Measurements from ENCODE around the gene KRT84.
A peak's percentile ranks its signal among the peaks of the same experiment; 100 is the strongest.

KRT84 gene

DNA sequence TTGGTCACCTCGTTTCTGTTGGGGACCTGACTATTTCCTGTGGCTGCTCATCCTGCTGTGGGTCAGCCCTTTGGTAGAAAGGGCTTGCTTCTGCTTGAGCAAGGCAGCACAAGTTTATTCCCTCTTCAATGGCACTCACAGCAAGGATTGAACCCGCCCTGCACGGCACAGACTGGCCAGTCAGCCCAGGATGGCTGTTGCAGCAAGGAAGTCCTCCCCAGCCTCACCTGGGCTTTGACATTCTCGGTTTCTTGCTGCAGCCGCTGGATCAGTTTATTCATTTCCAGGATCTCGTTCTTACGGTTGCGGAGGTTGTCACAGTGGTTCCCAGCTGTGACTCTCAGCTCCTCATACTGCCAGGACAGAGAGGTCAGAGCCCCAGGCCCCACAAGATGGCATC is 11.2 kb upstream of the KRT84 start:
- H3K4me3 ChIP-seq (replicated peaks; ENCODE audit: low read depth, low read length), result no peak overlapping the region
- no peak for DNase-seq (ENCODE audit: extremely low read depth, insufficient read length)
- TF ChIP-seq, protein P1, sequence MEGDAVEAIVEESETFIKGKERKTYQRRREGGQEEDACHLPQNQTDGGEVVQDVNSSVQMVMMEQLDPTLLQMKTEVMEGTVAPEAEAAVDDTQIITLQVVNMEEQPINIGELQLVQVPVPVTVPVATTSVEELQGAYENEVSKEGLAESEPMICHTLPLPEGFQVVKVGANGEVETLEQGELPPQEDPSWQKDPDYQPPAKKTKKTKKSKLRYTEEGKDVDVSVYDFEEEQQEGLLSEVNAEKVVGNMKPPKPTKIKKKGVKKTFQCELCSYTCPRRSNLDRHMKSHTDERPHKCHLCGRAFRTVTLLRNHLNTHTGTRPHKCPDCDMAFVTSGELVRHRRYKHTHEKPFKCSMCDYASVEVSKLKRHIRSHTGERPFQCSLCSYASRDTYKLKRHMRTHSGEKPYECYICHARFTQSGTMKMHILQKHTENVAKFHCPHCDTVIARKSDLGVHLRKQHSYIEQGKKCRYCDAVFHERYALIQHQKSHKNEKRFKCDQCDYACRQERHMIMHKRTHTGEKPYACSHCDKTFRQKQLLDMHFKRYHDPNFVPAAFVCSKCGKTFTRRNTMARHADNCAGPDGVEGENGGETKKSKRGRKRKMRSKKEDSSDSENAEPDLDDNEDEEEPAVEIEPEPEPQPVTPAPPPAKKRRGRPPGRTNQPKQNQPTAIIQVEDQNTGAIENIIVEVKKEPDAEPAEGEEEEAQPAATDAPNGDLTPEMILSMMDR (IDR thresholded peaks at IDR 0.05; ENCODE audit: insufficient read depth, low read length, poor library complexity, severe bottlenecking), result no peak
- no peaks in the 10 kb centered on the region for H3K36me3 ChIP-seq (ENCODE audit: control insufficient read depth, insufficient read depth, low read length)
- H3K27me3 ChIP-seq (replicated peaks; ENCODE audit: control insufficient read depth, insufficient read depth, low read length), result peaks cover 2% of the 10 kb centered on the region

DNA sequence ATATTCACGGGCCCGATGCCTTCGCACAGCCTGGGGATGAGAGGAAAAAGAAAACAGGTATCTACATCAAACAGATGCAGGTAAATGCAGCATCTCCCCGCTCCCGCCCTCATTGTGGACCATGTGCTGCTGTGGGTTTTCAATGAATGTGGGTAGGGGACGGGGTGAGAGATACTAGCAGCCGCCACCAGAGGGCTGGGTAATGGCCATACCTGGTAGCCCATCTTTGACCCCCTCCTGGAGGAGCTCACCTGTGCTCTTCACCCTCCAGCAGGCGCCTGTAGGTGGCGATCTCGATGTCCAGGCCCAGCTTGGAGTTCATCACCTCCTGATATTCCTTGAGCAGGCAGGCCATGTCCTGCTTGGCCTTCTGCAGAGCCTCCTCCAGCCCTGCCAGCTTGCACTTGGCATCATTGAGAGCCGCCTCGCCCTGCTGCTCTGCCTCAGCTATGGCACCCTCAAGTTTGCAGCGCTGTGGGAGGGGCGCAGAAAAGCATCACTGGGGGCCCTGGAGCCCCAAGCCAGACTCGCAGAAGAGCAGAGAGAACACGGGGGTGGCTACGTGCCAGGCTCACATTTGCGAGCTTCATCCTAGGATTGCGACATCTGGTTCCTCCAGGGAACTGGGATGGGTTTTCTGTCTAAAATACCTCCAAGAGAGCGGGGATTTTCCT is 10.4 kb upstream of the KRT84 start:
- H3K36me3 ChIP-seq (ENCODE audit: control insufficient read depth, insufficient read depth, low read length), result no peaks in the 10 kb centered on the region
- H3K27me3 ChIP-seq (replicated peaks; ENCODE audit: control insufficient read depth, insufficient read depth, low read length), result peaks cover 2% of the 10 kb centered on the region
- TF ChIP-seq, protein P1 (IDR thresholded peaks at IDR 0.05; ENCODE audit: insufficient read depth, low read length, poor library complexity, severe bottlenecking), result peak; percentile 59
- H3K4me3 ChIP-seq (replicated peaks; ENCODE audit: low read depth, low read length), result no peak overlapping the region
- DNase-seq (ENCODE audit: extremely low read depth, insufficient read length), result no peak

DNA sequence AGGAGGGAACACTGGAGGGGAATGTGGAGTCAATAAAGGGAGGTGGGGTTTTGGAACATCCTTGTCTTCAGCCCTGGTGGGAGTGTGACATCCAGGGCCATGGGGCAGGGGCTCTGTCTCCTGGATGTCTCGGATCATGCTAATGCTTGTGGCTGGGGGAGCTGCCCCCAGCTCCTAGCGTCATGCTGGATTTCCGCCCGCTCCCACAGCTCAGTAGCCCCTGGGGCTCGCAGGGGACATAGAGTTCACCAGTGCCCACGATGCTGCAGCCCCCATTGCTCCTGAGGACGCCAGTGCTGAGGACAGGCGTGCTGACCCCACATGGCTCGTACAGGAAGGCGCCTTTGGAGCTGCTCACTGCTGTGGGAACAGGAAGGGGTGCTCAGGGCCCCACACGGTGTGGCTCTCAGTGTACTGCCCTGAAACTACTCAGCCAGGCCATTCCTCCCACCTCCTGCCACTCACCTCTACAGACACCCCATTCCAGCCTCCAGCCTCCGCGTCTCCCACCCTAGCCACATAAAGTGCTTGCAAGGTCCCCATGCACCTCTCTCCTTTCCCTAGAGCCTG is 9.5 kb upstream of the KRT84 start:
- DNase-seq (ENCODE audit: extremely low read depth, insufficient read length), result no peak
- Histone ChIP-seq H3K4me3 (replicated peaks; ENCODE audit: low read depth, low read length) (no peak overlapping the region), H3K27me3 (replicated peaks; ENCODE audit: control insufficient read depth, insufficient read depth, low read length) (peaks cover 2% of the 10 kb centered on the region), H3K36me3 (ENCODE audit: control insufficient read depth, insufficient read depth, low read length) (no peaks in the 10 kb centered on the region)
- TF ChIP-seq, protein P1 (IDR thresholded peaks at IDR 0.05; ENCODE audit: insufficient read depth, low read length, poor library complexity, severe bottlenecking), result no peak

DNA sequence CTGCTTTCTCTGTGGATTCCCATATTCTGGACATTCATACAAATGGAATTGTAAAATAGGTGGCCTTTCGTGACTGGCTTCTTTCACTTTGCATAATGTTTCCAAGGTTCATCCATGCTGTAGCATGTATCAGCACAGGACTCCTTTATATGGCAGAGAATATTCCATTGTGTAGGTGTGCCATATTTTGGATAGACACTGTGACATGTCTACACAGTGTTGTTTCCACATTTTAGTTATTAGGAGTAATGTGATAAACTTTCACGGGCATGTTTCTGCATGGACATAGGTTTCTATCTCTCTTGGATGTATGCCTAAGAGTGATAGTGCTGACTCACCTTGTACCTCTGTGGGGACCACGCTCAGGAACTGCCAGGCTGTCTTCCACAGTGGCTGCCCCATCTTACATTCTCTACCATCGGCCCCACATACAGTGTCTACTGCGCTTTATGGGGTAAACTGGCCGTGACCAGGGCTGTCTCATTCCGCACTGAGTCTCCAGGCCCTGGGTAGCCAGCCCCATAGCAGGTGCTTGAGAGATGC is 7.1 kb upstream of the KRT84 start:
- Histone ChIP-seq H3K27me3 (replicated peaks; ENCODE audit: control insufficient read depth, insufficient read depth, low read length) (no peaks in the 10 kb centered on the region; the same call in 1 of the 2 replicates), H3K36me3 (ENCODE audit: control insufficient read depth, insufficient read depth, low read length) (no peaks in the 10 kb centered on the region), H3K4me3 (replicated peaks; ENCODE audit: low read depth, low read length) (no peak overlapping the region)
- DNase-seq (ENCODE audit: extremely low read depth, insufficient read length), result no peak
- TF ChIP-seq, protein P1 (IDR thresholded peaks at IDR 0.05; ENCODE audit: insufficient read depth, low read length, poor library complexity, severe bottlenecking), result no peak

DNA sequence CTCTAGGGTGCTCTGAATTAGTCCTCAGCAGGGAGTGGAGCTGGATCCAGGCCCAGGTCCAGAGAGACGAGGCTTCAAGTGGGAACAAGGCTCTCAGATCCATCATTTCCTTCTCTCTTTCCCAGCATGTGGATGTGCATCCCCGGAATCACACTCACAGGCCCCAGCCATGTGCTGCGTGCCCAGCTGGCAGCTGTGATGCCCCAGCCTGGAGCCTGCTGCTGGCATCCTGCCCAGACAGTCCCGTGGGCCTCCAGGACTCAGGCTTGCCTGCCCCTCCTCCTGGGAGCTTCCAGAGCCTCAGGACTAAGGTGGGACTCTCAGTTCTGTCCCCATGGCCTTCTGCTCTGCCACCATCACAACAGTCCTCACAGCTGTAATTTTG is 6.2 kb upstream of the KRT84 start:
- DNase-seq (ENCODE audit: extremely low read depth, insufficient read length), result no peak
- TF ChIP-seq, protein P1 (IDR thresholded peaks at IDR 0.05; ENCODE audit: insufficient read depth, low read length, poor library complexity, severe bottlenecking), result no peak
- Histone ChIP-seq H3K36me3 (ENCODE audit: control insufficient read depth, insufficient read depth, low read length) (no peaks in the 10 kb centered on the region), H3K27me3 (replicated peaks; ENCODE audit: control insufficient read depth, insufficient read depth, low read length) (no peaks in the 10 kb centered on the region; the same call in 1 of the 2 replicates), H3K4me3 (replicated peaks; ENCODE audit: low read depth, low read length) (no peak overlapping the region)

Measured in GM06990 (cell line).